A673 (cell line): ENCODE measurements around the gene GALNT9. TPM values are rescaled to one million over a fixed set of nuclear protein-coding genes. Genes with fewer than 3 reads are reported as not detected.
A peak's percentile ranks its signal among the peaks of the same experiment; 100 is the strongest.
"Not testable (repeated sequence)": the region's sequence is repeated elsewhere in the genome, so short reads cannot be mapped to it uniquely, and the experiment has no call there.

Experiments used
- Bru-seq: library from RNA; stranded (reverse); fragments of 400-500 nt; gene quantifications from one replicate; lab custom pipeline; 2021; lab: Mats Ljungman, UMichigan
- BruChase-seq, 2 experiments: library from RNA; stranded (reverse); fragments of 400-500 nt; gene quantifications; one replicate each; lab custom pipeline; 2021; lab: Mats Ljungman, UMichigan
- BruUV-seq: library from RNA; stranded (reverse); fragments of 400-500 nt; replicated peaks from 2 replicates; lab custom pipeline; 2021; lab: Mats Ljungman, UMichigan
- CTCF ChIA-PET: fragments of 300-600 bp; sonication (Branson Sonifier 250); formaldehyde crosslinking; loops from one replicate; lab custom pipeline; 2022; ENCODE audit warnings: antibody characterized with exemption; lab: Charles Lee
- POLR2A ChIA-PET: fragments of 300-600 bp; sonication (Branson Sonifier 250); formaldehyde crosslinking; loops from one replicate; lab custom pipeline; 2022; ENCODE audit warnings: antibody characterized with exemption; ENCODE audit not compliant: low non-redundant PET; lab: Charles Lee
- DNase-seq: peaks from one replicate; pipeline ENCODE4 v3.0.0-alpha.2; 2015; ENCODE audit warnings: low spot score
- H3K27ac ChIP-seq: fragments of 200-600 bp; sonication (generic); 2 replicates; pipeline ENCODE4 v1.5.1; 2016; ENCODE audit warnings: mixed run types, low read depth, mild to moderate bottlenecking, mixed read lengths, antibody characterized with exemption, low read length; ENCODE audit not compliant: poor library complexity, severe bottlenecking
- H3K27me3 ChIP-seq: fragments of 200-600 bp; sonication (generic); replicated peaks from 2 replicates; pipeline ENCODE4 v1.6.1; 2017; ENCODE audit warnings: mixed run types, low read depth, mild to moderate bottlenecking, mixed read lengths, antibody characterized with exemption, low read length; ENCODE audit not compliant: insufficient read depth, poor library complexity
- H3K36me3 ChIP-seq: fragments of 200-600 bp; sonication (generic); 2 replicates; pipeline ENCODE4 v1.6.1; 2016; ENCODE audit warnings: mixed run types, mild to moderate bottlenecking, mixed read lengths, antibody characterized with exemption, low read length; ENCODE audit not compliant: insufficient read depth, poor library complexity, severe bottlenecking
- H3K4me1 ChIP-seq: fragments of 200-600 bp; sonication (generic); 2 replicates; pipeline ENCODE4 v1.6.1; 2017; ENCODE audit warnings: mixed run types, mild to moderate bottlenecking, mixed read lengths, antibody characterized with exemption, low read length; ENCODE audit not compliant: insufficient read depth, poor library complexity, severe bottlenecking
- H3K4me3 ChIP-seq: fragments of 200-600 bp; sonication (generic); 2 replicates; pipeline ENCODE4 v1.5.1; 2016; ENCODE audit warnings: low read depth, mixed run types, mild to moderate bottlenecking, mixed read lengths, low read length; ENCODE audit not compliant: poor library complexity, severe bottlenecking
- H3K9me3 ChIP-seq: fragments of 200-600 bp; sonication (generic); 2 replicates; pipeline ENCODE4 v1.6.1; 2016; ENCODE audit warnings: mixed run types, low read depth, mild to moderate bottlenecking, mixed read lengths, antibody characterized with exemption, low read length; ENCODE audit not compliant: poor library complexity, severe bottlenecking
- CTCF ChIP-seq: fragments of 300-800, 200-600 bp; sonication (generic); conservative IDR thresholded peaks from 2 replicates; pipeline ENCODE4 v1.5.1; 2017; ENCODE audit warnings: low read depth, mild to moderate bottlenecking, antibody characterized with exemption, low read length, moderate library complexity, mixed read lengths
- EZH2 ChIP-seq: fragments of 200-600 bp; sonication (generic); IDR thresholded peaks from 2 replicates; pipeline ENCODE4 v1.6.1; 2017; ENCODE audit warnings: borderline replicate concordance, low read depth, mild to moderate bottlenecking, mixed read lengths, antibody characterized with exemption, low read length; ENCODE audit not compliant: poor library complexity, severe bottlenecking
- intact Hi-C: fragments of 100-400 bp; cut with micrococcal nuclease; formaldehyde crosslinking; loops from one replicate; pipeline ENCODE4 v1.10.0; 2022; ENCODE audit not compliant: unreplicated experiment
- long read RNA-seq: library from polyadenylated mRNA; stranded (forward); transcript quantifications from one replicate; pipeline ENCODE4 v2.0.0, GENCODE V29; 2022
- total RNA-seq: library from RNA; stranded (reverse); gene quantifications from 2 replicates; pipeline ENCODE4 v1.2.3, GENCODE V29; 2021

GALNT9 gene
- total RNA-seq: 3.9 and 7.4 TPM in 2 replicates
- percentile 24 among the genes with signal in this experiment for Bru-seq, nascent RNA
- percentile 22 among the genes with signal in this experiment for BruChase-seq, experiment 1, labeled RNA remaining after a 2-hour chase
- percentile 41 among the genes with signal in this experiment for BruChase-seq, experiment 2, labeled RNA remaining after a 6-hour chase
- long read RNA-seq, partial matches to known transcripts: 1 of 4 reads
- long read RNA-seq, other reads (novel, unspliced or antisense): 1 of 4 reads

GRCh38 chr12:132329036-132329719, at the start of gene GALNT9:
Gene GALNT9, minus strand, starts transcription at chr12:132329589. Its CDS starts 386 bp downstream, at chr12:132329203.
- Histone ChIP-seq H3K4me3 (peak within 1 kb of the TSS; percentile 34), H3K9me3 (no peaks in the 10 kb centered on the region), H3K4me1 (peaks cover 20% of the 10 kb centered on the region), H3K27ac (no peak within 1 kb of the TSS), H3K27me3 (peaks cover 31% of the 10 kb centered on the region), H3K36me3 (no peaks in the 10 kb centered on the region)
- intact Hi-C loops: no loop called here
- BruUV-seq: no TSS peak
- CTCF ChIA-PET: interaction anchor here (0.6 kb wide), 1 partner anchor 85 kb away, joined by 3 read pairs; no protein-coding TSS in a partner anchor
- TF ChIP-seq CTCF (no peak), EZH2 (no peak)
- POLR2A ChIA-PET: interaction anchor here (0.5 kb wide), 1 partner anchor 50 kb away, joined by 4 read pairs; no protein-coding TSS in a partner anchor
- DNase-seq: peak; percentile 28

GRCh38 chr12:132379057-132379456, 49.7 kb upstream of the GALNT9 start:
- H3K27me3 ChIP-seq: peaks cover 84% of the 10 kb centered on the region
- BruUV-seq, intact Hi-C loops, H3K36me3 ChIP-seq, H3K9me3 ChIP-seq, H3K4me1 ChIP-seq, CTCF ChIA-PET, DNase-seq, H3K27ac ChIP-seq, H3K4me3 ChIP-seq: not testable (repeated sequence)
- POLR2A ChIA-PET: interaction anchor here (0.6 kb wide), 1 partner anchor 50 kb away, joined by 4 read pairs; no protein-coding TSS in a partner anchor

GRCh38 chr12:132377147-132377546, 47.8 kb upstream of the GALNT9 start:
- POLR2A ChIA-PET: no interaction called here
- no peaks in the 10 kb centered on the region for H3K9me3 ChIP-seq
- CTCF ChIA-PET: no interaction called here
- peaks cover 84% of the 10 kb centered on the region for H3K27me3 ChIP-seq
- no peaks in the 10 kb centered on the region for H3K36me3 ChIP-seq
- TF ChIP-seq CTCF (no peak), EZH2 (no peak)
- no TSS peak for BruUV-seq
- H3K4me3 ChIP-seq: no peak overlapping the region
- H3K27ac ChIP-seq: no peak overlapping the region
- no peak for DNase-seq
- intact Hi-C loops: no loop called here
- H3K4me1 ChIP-seq: no peaks in the 10 kb centered on the region
